GM19240 (cell line): ENCODE measurements around the gene CTDSPL.

Experiments used
- DNase-seq: peaks from one replicate; pipeline ENCODE4 v3.0.0; 2011; ENCODE audit warnings: low spot score; ENCODE audit not compliant: insufficient read length

CTDSPL gene

GRCh38 chr3:37941608-37942508 is 80.2 kb downstream of the CTDSPL start:
- DNase-seq: no peak

GRCh38 chr3:37942646-37943045 is 81.0 kb downstream of the CTDSPL start:
- no peak for DNase-seq

GRCh38 chr3:37943126-37943525 is 81.4 kb downstream of the CTDSPL start:
- no peak for DNase-seq

GRCh38 chr3:37943631-37944314 is 82.1 kb downstream of the CTDSPL start:
- no peak for DNase-seq

- no peak for DNase-seq
Measured at GRCh38 chr3:37944391-37944842, 82.7 kb downstream of the CTDSPL start.

- DNase-seq: no peak
Measured at GRCh38 chr3:37945156-37945806, 83.6 kb downstream of the CTDSPL start.

- no peak for DNase-seq
Measured at GRCh38 chr3:37945807-37946530, 84.3 kb downstream of the CTDSPL start.

GRCh38 chr3:37946531-37946889 is 84.8 kb downstream of the CTDSPL start:
- no peak for DNase-seq

GRCh38 chr3:37949866-37950265 is 88.2 kb downstream of the CTDSPL start:
- no peak for DNase-seq

GRCh38 chr3:37952564-37952963 is 90.9 kb downstream of the CTDSPL start:
- no peak for DNase-seq

GRCh38 chr3:37953226-37953625 is 91.5 kb downstream of the CTDSPL start:
- no peak for DNase-seq

- no peak for DNase-seq
Measured at GRCh38 chr3:37953707-37954394, 92.2 kb downstream of the CTDSPL start.

- DNase-seq: no peak
Measured at GRCh38 chr3:37954881-37955280, 93.2 kb downstream of the CTDSPL start.

GRCh38 chr3:37955918-37956707 is 94.4 kb downstream of the CTDSPL start:
- DNase-seq: no peak

- DNase-seq: no peak
Measured at GRCh38 chr3:37956723-37957538, 95.3 kb downstream of the CTDSPL start.

GRCh38 chr3:37957539-37957936 is 95.9 kb downstream of the CTDSPL start:
- DNase-seq: no peak

- DNase-seq: no peak
Measured at GRCh38 chr3:37961622-37962431, 100.1 kb downstream of the CTDSPL start.

GRCh38 chr3:37963016-37963415 is 101.3 kb downstream of the CTDSPL start:
- DNase-seq: no peak
